GM18868 (cell line): Measurements from ENCODE around the gene PDIA3.
"Not testable (repeated sequence)": the region's sequence is repeated elsewhere in the genome, so short reads cannot be mapped to it uniquely, and the experiment has no call there.

Experiments
- ATAC-seq: cut with Tn5 transposase; IDR thresholded peaks from one replicate; pipeline ENCODE4 v1.9.1; 2021; ENCODE audit warnings: mild to moderate bottlenecking, moderate library complexity; ENCODE audit not compliant: unreplicated experiment

The PDIA3 gene

GRCh38 chr15:43808960-43809678, 62.9 kb downstream of the PDIA3 start:
- peak; percentile 83 for ATAC-seq

- ATAC-seq: not testable (repeated sequence)
These were observed 68.8 kb downstream of the PDIA3 start for GRCh38 chr15:43815064-43815463.

GRCh38 chr15:43821505-43821904, 75.3 kb downstream of the PDIA3 start:
- no peak for ATAC-seq
